HG02763 (cell line): ENCODE measurements around the gene TCHH.
"Not testable (repeated sequence)": the region's sequence is repeated elsewhere in the genome, so short reads cannot be mapped to it uniquely, and the experiment has no call there.

Experiments
- ATAC-seq: cut with Tn5 transposase; IDR thresholded peaks from one replicate; pipeline ENCODE4 v1.9.1; 2021; ENCODE audit warnings: mild to moderate bottlenecking, moderate library complexity; ENCODE audit not compliant: unreplicated experiment

The TCHH gene, protein sequence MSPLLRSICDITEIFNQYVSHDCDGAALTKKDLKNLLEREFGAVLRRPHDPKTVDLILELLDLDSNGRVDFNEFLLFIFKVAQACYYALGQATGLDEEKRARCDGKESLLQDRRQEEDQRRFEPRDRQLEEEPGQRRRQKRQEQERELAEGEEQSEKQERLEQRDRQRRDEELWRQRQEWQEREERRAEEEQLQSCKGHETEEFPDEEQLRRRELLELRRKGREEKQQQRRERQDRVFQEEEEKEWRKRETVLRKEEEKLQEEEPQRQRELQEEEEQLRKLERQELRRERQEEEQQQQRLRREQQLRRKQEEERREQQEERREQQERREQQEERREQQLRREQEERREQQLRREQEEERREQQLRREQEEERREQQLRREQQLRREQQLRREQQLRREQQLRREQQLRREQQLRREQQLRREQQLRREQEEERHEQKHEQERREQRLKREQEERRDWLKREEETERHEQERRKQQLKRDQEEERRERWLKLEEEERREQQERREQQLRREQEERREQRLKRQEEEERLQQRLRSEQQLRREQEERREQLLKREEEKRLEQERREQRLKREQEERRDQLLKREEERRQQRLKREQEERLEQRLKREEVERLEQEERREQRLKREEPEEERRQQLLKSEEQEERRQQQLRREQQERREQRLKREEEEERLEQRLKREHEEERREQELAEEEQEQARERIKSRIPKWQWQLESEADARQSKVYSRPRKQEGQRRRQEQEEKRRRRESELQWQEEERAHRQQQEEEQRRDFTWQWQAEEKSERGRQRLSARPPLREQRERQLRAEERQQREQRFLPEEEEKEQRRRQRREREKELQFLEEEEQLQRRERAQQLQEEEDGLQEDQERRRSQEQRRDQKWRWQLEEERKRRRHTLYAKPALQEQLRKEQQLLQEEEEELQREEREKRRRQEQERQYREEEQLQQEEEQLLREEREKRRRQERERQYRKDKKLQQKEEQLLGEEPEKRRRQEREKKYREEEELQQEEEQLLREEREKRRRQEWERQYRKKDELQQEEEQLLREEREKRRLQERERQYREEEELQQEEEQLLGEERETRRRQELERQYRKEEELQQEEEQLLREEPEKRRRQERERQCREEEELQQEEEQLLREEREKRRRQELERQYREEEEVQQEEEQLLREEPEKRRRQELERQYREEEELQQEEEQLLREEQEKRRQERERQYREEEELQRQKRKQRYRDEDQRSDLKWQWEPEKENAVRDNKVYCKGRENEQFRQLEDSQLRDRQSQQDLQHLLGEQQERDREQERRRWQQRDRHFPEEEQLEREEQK (N-terminal part only)

DNA sequence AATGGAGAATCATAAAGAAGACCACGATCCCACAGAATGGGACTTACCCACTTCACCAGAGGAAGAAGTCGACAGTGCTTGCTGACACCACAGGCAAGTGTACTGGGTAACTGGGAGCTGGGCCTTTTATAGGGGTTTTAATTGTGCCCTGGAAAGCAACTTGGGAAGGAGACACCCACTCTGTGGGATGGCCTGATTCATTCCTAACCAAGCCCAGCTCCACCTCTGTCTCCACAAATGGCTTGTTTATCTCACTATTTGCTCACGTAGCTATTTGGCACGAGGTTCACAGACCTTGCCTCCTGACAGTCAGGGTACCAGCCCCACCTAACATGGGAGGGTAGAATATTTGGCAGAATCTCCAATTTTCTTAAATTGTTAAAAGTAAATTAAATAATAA lies at the start of gene TCHH:
Gene TCHH (minus strand): TSS at position 101 of the 400 bp plus-strand sequence. CDS start 1,364 bp downstream, outside the sequence.
- no peak for ATAC-seq

- ATAC-seq: no peak
Measured at GRCh38 chr1:152164517-152165136, 49.4 kb upstream of the TCHH start.

DNA sequence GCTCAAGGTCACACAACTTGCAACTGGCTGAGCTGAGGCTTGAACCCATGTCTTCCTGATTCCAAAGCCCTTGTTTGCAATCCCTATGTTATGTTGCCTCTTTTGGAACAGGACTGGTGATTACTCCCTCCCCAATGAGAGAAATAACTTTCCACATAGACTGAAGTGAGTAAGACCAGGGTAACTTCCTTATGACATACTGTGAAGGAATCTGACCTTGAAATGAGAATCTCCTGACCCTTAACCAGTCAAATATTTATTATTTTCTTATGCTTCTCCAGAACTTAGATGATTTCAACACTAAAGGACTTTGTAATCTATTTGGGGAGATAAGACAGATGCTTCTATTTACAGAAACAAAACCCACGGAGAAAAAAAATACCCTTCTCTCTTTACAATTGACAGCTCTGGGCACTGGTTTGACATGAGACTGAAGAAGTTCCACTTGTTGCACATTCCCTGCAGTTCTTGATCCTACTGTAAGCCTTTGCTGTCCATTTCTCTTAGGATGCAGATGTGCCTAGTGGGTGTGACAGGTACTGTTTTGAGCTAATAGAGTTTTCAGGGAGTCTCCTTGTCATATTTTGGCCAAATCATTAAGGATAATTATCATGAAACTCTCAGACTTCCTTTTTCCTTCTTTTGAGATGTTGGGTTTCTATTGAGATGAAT lies 47.7 kb upstream of the TCHH start:
- ATAC-seq: no peak

DNA sequence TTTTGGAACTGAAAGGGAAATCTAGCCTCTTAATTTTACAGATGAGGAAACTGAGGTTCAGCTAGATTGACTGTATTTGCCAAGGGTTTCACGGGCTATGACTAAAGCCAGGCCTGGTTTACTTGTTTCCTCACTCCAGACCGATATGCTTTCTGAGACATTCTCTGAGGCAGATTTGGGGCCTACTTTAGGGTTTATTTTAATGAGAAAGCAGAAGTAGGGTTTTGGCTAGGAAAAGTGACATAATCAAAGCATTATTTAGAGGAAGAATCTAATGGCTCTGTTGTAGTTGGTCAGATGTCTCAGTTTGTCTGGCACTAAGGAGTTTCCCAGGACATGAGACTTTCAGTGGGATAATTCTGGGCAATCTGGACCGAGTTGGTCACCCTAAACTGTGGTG lies 45.3 kb upstream of the TCHH start:
- ATAC-seq: no peak

DNA sequence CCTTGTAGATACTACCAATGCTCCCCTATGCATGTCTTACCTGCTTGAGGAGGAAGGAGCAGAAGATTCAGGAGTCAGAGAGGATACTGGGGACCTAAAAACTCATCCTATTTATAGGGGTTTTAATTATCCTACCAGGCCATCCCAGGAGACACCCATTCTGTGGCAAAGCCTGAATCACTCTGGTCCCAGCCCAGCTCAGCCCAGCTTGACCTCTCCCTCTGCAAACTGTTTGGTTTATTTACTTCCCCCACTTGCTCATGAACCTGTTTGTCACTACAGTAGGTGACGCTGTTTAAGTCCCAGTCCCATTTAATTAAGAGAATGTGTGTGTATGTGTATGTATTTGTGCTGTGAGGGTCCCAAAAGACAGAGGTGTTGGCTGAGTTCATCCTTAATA lies 43.9 kb upstream of the TCHH start, which contains the start of gene RPTN:
Gene RPTN (minus strand): TSS at position 85 of the 400 bp plus-strand sequence. CDS start 1,339 bp downstream, outside the sequence.
- ATAC-seq: no peak

GRCh38 chr1:152153996-152154395 lies 38.8 kb upstream of the TCHH start:
- ATAC-seq: no peak

- no peak for ATAC-seq
Measured at GRCh38 chr1:152151646-152152045, 36.4 kb upstream of the TCHH start.

GRCh38 chr1:152148981-152149380 lies 33.7 kb upstream of the TCHH start:
- no peak for ATAC-seq

GRCh38 chr1:152148051-152148450 lies 32.8 kb upstream of the TCHH start:
- no peak for ATAC-seq

- no peak for ATAC-seq
Measured at GRCh38 chr1:152145769-152146168, 30.5 kb upstream of the TCHH start.

GRCh38 chr1:152144674-152145183 lies 29.5 kb upstream of the TCHH start:
- ATAC-seq: not testable (repeated sequence)

- ATAC-seq: no peak
Measured at GRCh38 chr1:152143150-152143887, 28.1 kb upstream of the TCHH start.

GRCh38 chr1:152141971-152142584 lies 26.8 kb upstream of the TCHH start:
- ATAC-seq: no peak

DNA sequence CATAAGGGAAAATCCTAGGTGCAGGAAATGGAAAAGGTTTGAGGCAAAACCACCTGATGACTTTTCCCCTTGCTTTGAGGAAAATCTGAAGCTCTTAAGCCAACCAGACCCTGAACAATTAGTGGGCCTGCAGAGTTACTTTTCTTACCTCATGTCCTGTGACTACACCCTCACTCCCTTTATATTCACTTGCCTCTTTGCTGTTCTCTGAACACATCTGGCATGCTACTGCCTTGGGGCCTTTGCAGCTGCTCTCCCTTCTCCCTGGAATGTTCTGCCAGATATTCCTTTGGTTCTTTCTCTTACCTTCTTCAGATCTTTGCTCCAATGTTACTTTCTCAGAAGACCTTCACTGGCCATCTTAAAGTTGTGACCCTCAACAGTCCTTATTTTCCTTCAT lies 22.0 kb upstream of the TCHH start:
- no peak for ATAC-seq

GRCh38 chr1:152130186-152130585 lies 14.9 kb upstream of the TCHH start:
- ATAC-seq: no peak

DNA sequence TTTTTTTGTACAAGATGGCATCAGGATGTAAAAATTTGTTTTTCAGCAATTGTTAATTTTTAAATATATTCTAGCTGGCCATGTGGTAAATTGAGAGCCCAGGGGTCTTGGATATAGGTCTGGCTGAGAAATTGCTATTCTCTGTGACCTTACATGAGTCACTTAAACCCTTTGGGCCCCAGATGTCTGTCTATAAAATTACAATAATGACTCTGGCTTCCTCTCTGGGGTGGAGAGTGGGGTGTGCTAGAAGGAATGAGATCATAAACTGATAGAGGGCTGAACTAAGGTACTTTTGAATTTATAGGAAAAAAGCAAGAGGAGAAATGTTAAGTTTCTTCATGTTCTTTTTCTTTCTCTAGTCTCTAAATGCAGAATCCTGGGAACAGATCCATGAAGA lies 12.4 kb upstream of the TCHH start:
- no peak for ATAC-seq

DNA sequence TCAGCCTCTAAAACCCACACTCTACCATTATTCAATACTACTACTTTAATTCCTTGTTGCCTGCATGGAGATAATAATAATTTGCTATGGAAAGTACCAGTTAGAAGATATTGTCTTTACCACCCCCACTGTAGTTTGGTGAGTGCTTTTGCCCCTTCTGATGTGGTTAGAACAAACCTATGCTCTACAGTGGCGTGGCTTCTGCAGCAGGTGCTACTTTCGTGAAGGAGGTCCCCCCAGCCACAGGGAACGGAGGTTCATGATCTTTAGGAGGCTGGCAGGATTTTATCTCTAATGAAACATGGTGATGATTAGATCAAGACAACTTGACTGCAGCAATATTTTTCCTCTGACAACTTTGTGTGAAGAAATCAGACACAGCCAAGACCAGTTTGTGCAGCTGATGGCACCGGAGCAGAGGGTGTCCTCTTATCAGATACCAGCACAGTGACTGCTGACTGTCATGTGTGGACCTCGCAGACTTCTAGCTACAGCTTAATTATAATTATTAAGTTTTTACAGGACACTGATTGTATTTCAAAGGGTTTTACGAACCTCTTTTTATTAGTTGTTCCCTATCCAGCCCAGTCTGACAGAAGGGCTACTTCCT lies 10.7 kb upstream of the TCHH start:
- no peak for ATAC-seq

- no peak for ATAC-seq
Measured at GRCh38 chr1:152118915-152119314, 3.7 kb upstream of the TCHH start.
